ENCODE results near the gene RANBP3.
"Not testable (repeated sequence)": the region's sequence is repeated elsewhere in the genome, so short reads cannot be mapped to it uniquely, and the experiment has no call there.

RANBP3 gene

GRCh38 chr19:5881543-5882299 lies 96.2 kb downstream of the RANBP3 start:
- in situ Hi-C loops (cut with HindIII; ENCODE audit: low pct_ligation_motif_present, low pct_unique_long_range_greater_than_20kb, low sequenced_read_pairs) = no loop called here
- DNase-seq = no peak

GRCh38 chr19:5880604-5881078 lies 97.3 kb downstream of the RANBP3 start:
- DNase-seq = peak; percentile 34
- in situ Hi-C loops (cut with HindIII; ENCODE audit: low pct_ligation_motif_present, low pct_unique_long_range_greater_than_20kb, low sequenced_read_pairs) = no loop called here

GRCh38 chr19:5880196-5880595 lies 97.7 kb downstream of the RANBP3 start:
- in situ Hi-C loops (cut with HindIII; ENCODE audit: low pct_ligation_motif_present, low pct_unique_long_range_greater_than_20kb, low sequenced_read_pairs) = no loop called here
- no peak for DNase-seq

- DNase-seq = no peak
- in situ Hi-C loops (cut with HindIII; ENCODE audit: low pct_ligation_motif_present, low pct_unique_long_range_greater_than_20kb, low sequenced_read_pairs) = no loop called here
These were observed 100.1 kb downstream of the RANBP3 start for GRCh38 chr19:5877882-5878281.

- DNase-seq = no peak
These were observed 100.5 kb downstream of the RANBP3 start for GRCh38 chr19:5877427-5877826.

GRCh38 chr19:5874496-5874895 lies 103.4 kb downstream of the RANBP3 start:
- in situ Hi-C loops (cut with HindIII; ENCODE audit: low pct_ligation_motif_present, low pct_unique_long_range_greater_than_20kb, low sequenced_read_pairs); DNase-seq: not testable (repeated sequence)

More at GRCh38 chr19:5877427-5877826, 100.5 kb downstream of the RANBP3 start:
- in situ Hi-C loops (cut with HindIII; ENCODE audit: low pct_ligation_motif_present, low pct_unique_long_range_greater_than_20kb, low sequenced_read_pairs) = no loop called here

GRCh38 chr19:5873617-5874199 lies 104.2 kb downstream of the RANBP3 start:
- in situ Hi-C loops (cut with HindIII; ENCODE audit: low pct_ligation_motif_present, low pct_unique_long_range_greater_than_20kb, low sequenced_read_pairs) = no loop called here
- DNase-seq = no peak

- DNase-seq = no peak
- in situ Hi-C loops (cut with HindIII; ENCODE audit: low pct_ligation_motif_present, low pct_unique_long_range_greater_than_20kb, low sequenced_read_pairs) = no loop called here
These were observed 107.0 kb downstream of the RANBP3 start for GRCh38 chr19:5870986-5871394.

GRCh38 chr19:5867201-5868136 lies 110.5 kb downstream of the RANBP3 start:
- in situ Hi-C loops (cut with HindIII; ENCODE audit: low pct_ligation_motif_present, low pct_unique_long_range_greater_than_20kb, low sequenced_read_pairs) = no loop called here
- DNase-seq = no peak

Data from ACHN (cell line).